ENCODE data around the gene GUCY2C. TPM values are rescaled to one million over a fixed set of nuclear protein-coding genes. Genes with fewer than 3 reads are reported as not detected.

GUCY2C gene
- total and polyA plus RNA-seq, 2 donors (not counting 1 experiment from before 2014, with no cell fraction given), result 0.28 to 0.37 TPM

GRCh38 chr12:14571779-14572178, 124.6 kb downstream of the GUCY2C start:
- H4K20me1 ChIP-seq (ENCODE audit: control insufficient read depth, insufficient read depth, low read length, poor library complexity, severe bottlenecking), result no peaks in the 10 kb centered on the region
- no peak overlapping the region for H2AFZ ChIP-seq (ENCODE audit: insufficient read depth, low read depth, low read length, poor library complexity, severe bottlenecking)
- H3K27me3 Mint-ChIP-seq, result peaks cover 16% of the 10 kb centered on the region
- no peak for DNase-seq
- H3K9ac ChIP-seq (ENCODE audit: low read length), result no peak overlapping the region
- H3K79me2 ChIP-seq (ENCODE audit: control insufficient read depth, insufficient read depth, low read length), result no peaks in the 10 kb centered on the region
- no peaks in the 10 kb centered on the region for H3K9me3 Mint-ChIP-seq (ENCODE audit: insufficient read depth)
- WGBS (ENCODE audit: insufficient coverage), result 100% methylated on average over 1 of the region's 3 CpGs
- no peak overlapping the region for H3K4me3 Mint-ChIP-seq
- no peak overlapping the region for H3K27ac ChIP-seq (ENCODE audit: low read length in 2 of 2)
- peaks cover 0 to 5% (median 1%) of the 10 kb centered on the region in 3 donors for H3K9me3 ChIP-seq (ENCODE audit: control extremely low read depth in 1 of 3, control insufficient read depth in 2 of 3, insufficient read depth in 1 of 3, low read length in 2 of 3)
- CTCF ChIA-PET, result interaction anchor here (0.6 to 5.5 kb wide), 10 partner anchors 17 to 334 kb away, joined by 3 to 31 read pairs (median 6); no protein-coding TSS in a partner anchor
- no peak overlapping the region for H3K27ac Mint-ChIP-seq
- H3K27me3 ChIP-seq (replicated peaks in 1 of 4; ENCODE audit: control extremely low read depth in 1 of 4, control insufficient read depth in 3 of 4, insufficient read depth in 4 of 4, low read length in 3 of 4), result peaks cover 0 to 20% (median 3%) of the 10 kb centered on the region in 4 experiments
- ATAC-seq (ENCODE audit: low read depth), result no peak
- H3K4me1 ChIP-seq (ENCODE audit: control insufficient read depth in 2 of 2, insufficient read depth in 2 of 2, low read length in 2 of 2), result peaks cover 10 to 11% of the 10 kb centered on the region in 2 donors
- no peaks in the 10 kb centered on the region for H3K36me3 ChIP-seq (replicated peaks in 1 of 2; ENCODE audit: control extremely low read depth in 1 of 2, control insufficient read depth in 1 of 2, extremely low read depth in 1 of 2, insufficient read depth in 2 of 2, low read length in 1 of 2)
- intact Hi-C loops (cut with micrococcal nuclease), result loop anchor here (2.0 to 5.0 kb wide), 2 partner anchors 91 to 145 kb away; no protein-coding TSS in a partner anchor
- POLR2A ChIA-PET, result no interaction called here
- no peak for TF ChIP-seq EZH2 (IDR thresholded peaks at IDR 0.05; ENCODE audit: borderline replicate concordance, insufficient read depth, low read depth, low read length, poor library complexity, severe bottlenecking)
- peaks cover 16% of the 10 kb centered on the region for H3K4me1 Mint-ChIP-seq
- no peak overlapping the region for H3K4me3 ChIP-seq (ENCODE audit: control extremely low read depth in 1 of 5, extremely low read depth in 1 of 5, insufficient read depth in 1 of 5, low read depth in 2 of 5, low read length in 4 of 5)
- no peak overlapping the region for H3K4me2 ChIP-seq (replicated peaks; ENCODE audit: low read depth, low read length, poor library complexity, severe bottlenecking)

GRCh38 chr12:14570231-14570630, 126.2 kb downstream of the GUCY2C start:
- H3K4me2 ChIP-seq (replicated peaks; ENCODE audit: low read depth, low read length, poor library complexity, severe bottlenecking), result no peak overlapping the region
- DNase-seq, result no peak
- H3K4me3 ChIP-seq (ENCODE audit: control extremely low read depth in 1 of 5, extremely low read depth in 1 of 5, insufficient read depth in 1 of 5, low read depth in 2 of 5, low read length in 4 of 5), result no peak overlapping the region
- H3K9ac ChIP-seq (ENCODE audit: low read length), result no peak overlapping the region
- H3K4me1 ChIP-seq (ENCODE audit: control insufficient read depth in 2 of 2, insufficient read depth in 2 of 2, low read length in 2 of 2), result peaks cover 9 to 10% of the 10 kb centered on the region in 2 donors
- no peak overlapping the region for H2AFZ ChIP-seq (ENCODE audit: insufficient read depth, low read depth, low read length, poor library complexity, severe bottlenecking)
- peaks cover 0 to 5% (median 1%) of the 10 kb centered on the region in 3 donors for H3K9me3 ChIP-seq (ENCODE audit: control extremely low read depth in 1 of 3, control insufficient read depth in 2 of 3, insufficient read depth in 1 of 3, low read length in 2 of 3)
- no peak overlapping the region for H3K27ac ChIP-seq (ENCODE audit: low read length in 2 of 2)
- H3K36me3 ChIP-seq (replicated peaks in 1 of 2; ENCODE audit: control extremely low read depth in 1 of 2, control insufficient read depth in 1 of 2, extremely low read depth in 1 of 2, insufficient read depth in 2 of 2, low read length in 1 of 2), result no peaks in the 10 kb centered on the region
- Mint-ChIP-seq H3K27me3 (peaks cover 24% of the 10 kb centered on the region), H3K9me3 (ENCODE audit: insufficient read depth) (no peaks in the 10 kb centered on the region), H3K27ac (no peak overlapping the region), H3K4me3 (no peak overlapping the region), H3K4me1 (peaks cover 7% of the 10 kb centered on the region)
- ChIA-PET POLR2A (no interaction called here), CTCF (interaction anchor here (1.0 to 5.5 kb wide), 3 partner anchors 15 to 332 kb away, joined by 3 to 31 read pairs (median 4); no protein-coding TSS in a partner anchor)
- ATAC-seq (ENCODE audit: low read depth), result no peak
- TF ChIP-seq CTCF (IDR thresholded peaks at IDR 0.05) (no peak), EZH2 (IDR thresholded peaks at IDR 0.05; ENCODE audit: borderline replicate concordance, insufficient read depth, low read depth, low read length, poor library complexity, severe bottlenecking) (no peak)
- peaks cover 0 to 23% (median 3%) of the 10 kb centered on the region in 4 experiments for H3K27me3 ChIP-seq (replicated peaks in 1 of 4; ENCODE audit: control extremely low read depth in 1 of 4, control insufficient read depth in 3 of 4, insufficient read depth in 4 of 4, low read length in 3 of 4)
- H3K79me2 ChIP-seq (ENCODE audit: control insufficient read depth, insufficient read depth, low read length), result no peaks in the 10 kb centered on the region
- intact Hi-C loops (cut with micrococcal nuclease), result loop anchor here (5.0 kb wide), 1 partner anchor 92 kb away; no protein-coding TSS in a partner anchor
- no CpG with 5 or more reads among the region's 1 CpG for WGBS (ENCODE audit: insufficient coverage)
- H4K20me1 ChIP-seq (ENCODE audit: control insufficient read depth, insufficient read depth, low read length, poor library complexity, severe bottlenecking), result no peaks in the 10 kb centered on the region
